HepG2 (cell line): ENCODE measurements around the gene NPW.

Experiments
- CHD2 ChIP-seq: IDR thresholded peaks from 2 replicates; pipeline ENCODE4 v1.6.1; 2011; ENCODE audit warnings: low read depth, low read length, improper control_type of control experiment
- JUN ChIP-seq: sonication (generic); formaldehyde crosslinking; IDR thresholded peaks from 2 replicates; pipeline ENCODE4 v1.4.0; 2020; ENCODE audit warnings: mild to moderate bottlenecking, missing genetic modification reagents
- NFATC3 ChIP-seq: sonication (generic); formaldehyde crosslinking; IDR thresholded peaks from 2 replicates; pipeline ENCODE4 v1.5.1; 2020; ENCODE audit warnings: mild to moderate bottlenecking, missing genetic modification reagents
- NKX3-1 ChIP-seq: sonication (generic); formaldehyde crosslinking; IDR thresholded peaks from 2 replicates; pipeline ENCODE4 v1.5.0; 2020; ENCODE audit warnings: missing genetic modification reagents
- ZNF30 ChIP-seq: sonication (generic); formaldehyde crosslinking; IDR thresholded peaks from 2 replicates; pipeline ENCODE4 v1.5.0; 2020; ENCODE audit warnings: mild to moderate bottlenecking, missing genetic modification reagents

DNA sequence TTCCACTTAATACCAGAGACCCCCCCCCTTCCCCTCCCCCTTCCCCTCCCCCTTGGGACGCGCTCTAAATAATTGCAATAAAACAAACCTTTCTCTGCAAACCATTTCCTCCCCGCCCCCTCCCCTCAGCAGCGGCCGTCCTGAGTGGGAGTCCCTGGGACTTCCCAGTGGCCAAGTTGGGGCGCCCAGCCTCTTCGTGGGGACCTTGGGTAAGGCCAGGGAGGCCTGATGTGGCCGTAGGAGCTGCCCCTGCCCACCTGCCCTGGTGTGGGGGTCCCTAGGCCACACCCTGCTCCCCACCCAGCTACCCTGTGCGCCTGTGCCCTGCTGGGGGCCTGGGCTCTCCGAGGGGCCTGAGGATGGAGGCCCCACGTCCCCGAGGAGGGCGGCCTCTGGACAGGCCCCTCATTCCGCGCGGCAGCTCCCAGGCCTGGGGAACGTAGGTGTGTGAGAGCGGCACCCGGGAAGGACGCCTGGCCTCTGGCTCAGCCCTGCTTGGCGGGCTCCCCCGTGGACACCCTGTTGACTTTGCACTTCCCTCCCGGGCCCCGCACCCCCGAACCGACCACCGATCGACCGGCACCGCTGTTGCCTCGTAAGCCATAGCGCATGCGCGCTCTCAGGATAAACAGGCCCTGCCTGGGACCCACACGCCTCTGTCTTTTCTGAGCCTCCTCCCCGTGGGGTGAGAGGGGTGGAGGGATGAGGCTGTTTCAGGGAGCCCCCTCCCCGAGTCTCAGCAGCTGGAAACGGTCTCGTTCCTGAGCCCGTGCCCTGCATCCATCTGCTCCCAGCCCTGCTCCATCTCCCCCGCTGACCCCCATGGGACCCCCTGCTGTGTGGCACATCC is 19.0 kb downstream of the NPW start:
- TF ChIP-seq ZNF30 (CRISPR knock-in tag) (no peak), NFATC3 (no peak), CHD2 (no peak), NKX3-1 (CRISPR knock-in tag) (no peak), JUN (CRISPR knock-in tag) (no peak)
